GM18861 (cell line): Measurements from ENCODE around the gene SCN8A.

Source experiments
- ATAC-seq: cut with Tn5 transposase; IDR thresholded peaks from one replicate; pipeline ENCODE4 v1.9.1; 2021; ENCODE audit not compliant: unreplicated experiment

The SCN8A gene

DNA sequence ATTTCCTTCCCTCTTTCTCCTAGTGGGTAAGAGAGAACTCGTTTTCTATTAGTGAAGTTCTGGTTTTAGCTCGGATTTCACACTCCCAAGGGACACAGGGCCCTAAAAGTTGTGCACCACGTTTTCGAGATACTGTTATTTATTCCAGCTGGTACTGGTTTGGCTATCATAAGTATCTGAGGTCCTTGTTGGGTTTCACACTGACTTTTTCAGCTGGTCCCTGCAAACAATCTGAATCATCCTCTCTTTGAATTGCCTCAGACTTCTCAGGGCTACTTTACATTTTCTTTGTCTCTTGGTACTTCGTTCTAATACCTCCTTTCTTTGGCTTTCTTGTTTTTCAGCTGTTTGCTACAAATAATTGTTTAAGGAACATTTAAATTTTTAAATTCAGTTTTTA is 75.7 kb downstream of the SCN8A start:
- no peak for ATAC-seq

DNA sequence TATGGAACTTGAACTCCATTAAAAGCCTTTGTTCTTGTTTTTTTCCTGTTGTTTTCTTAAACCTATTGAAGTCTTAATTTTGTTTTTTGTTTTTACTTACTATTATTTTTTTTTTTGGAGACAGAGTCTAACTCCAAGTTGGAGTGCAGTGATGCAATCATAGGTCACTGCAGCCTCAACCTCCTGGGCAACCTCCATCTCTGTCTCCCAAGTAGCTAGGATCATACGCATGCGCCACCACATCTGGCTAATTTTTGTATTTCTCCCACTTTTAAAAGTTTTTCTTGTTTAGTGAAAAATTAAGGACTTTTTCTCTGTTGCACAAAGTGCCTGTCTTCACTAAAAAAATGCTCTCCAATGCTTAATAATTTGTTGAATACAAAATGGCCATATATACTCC is 76.2 kb downstream of the SCN8A start:
- ATAC-seq = no peak

DNA sequence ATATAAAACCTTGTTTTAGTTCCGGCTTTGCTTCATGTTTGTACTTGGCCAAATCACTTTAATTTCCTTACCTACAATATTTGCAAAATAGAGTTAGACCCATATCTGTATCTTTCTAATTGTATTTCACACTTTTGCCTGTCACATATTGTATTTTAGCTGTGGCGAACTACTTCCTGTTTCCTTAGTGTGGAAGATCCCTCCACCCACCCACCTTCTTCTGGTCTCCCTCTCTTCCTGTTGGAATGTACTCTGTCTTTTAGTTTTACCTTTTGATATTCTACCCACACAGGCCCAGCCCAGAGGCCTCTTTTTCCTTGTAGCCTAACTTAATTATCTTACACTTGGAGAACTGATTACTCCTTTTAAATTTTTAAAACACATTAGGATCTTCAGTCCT is 78.2 kb downstream of the SCN8A start:
- ATAC-seq = no peak

DNA sequence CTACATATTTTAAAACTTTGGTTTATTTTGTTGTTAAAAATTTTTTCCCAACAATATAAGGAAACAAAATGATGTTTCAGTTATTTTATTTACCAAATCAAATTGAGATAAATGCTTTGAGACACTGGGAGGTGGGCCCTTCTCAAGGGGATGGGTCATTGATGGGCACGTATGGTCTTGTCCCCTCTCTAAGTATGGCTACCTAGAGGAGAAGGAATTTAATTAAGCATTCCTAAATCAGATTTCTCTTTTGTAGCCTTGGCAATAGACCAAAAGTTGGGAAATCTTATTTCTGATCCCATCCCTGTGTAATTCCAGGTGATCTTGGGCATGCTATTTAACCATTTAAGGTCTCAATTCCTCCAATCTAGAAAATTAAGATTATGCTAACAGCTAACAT is 79.0 kb downstream of the SCN8A start:
- no peak for ATAC-seq

- ATAC-seq = no peak
Observed at GRCh38 chr12:51672334-51672733, 81.3 kb downstream of the SCN8A start.

- no peak for ATAC-seq
Observed at GRCh38 chr12:51675071-51675803, 84.2 kb downstream of the SCN8A start.

DNA sequence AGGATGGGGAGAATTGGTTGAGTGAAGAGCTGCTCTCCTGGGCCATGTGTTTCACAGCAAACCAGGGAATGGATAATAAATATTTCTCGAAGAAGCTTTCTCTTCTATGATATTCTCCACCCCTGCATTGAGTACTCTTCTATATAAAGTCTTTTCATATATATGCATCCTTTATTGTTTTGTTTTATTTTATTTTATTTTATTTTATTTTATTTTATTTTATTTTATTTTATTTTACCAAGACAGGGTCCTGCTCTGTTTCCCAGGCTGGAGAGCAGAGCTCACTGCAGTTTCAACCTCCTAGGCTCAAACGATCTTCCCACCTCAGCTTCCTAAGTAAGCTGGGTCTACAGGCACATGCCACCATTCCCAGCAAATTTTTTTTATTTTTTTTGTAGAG is 85.8 kb downstream of the SCN8A start:
- ATAC-seq = no peak

GRCh38 chr12:51677284-51677968 is 86.4 kb downstream of the SCN8A start:
- no peak for ATAC-seq

- no peak for ATAC-seq
Observed at GRCh38 chr12:51678086-51678724, 87.2 kb downstream of the SCN8A start.

DNA sequence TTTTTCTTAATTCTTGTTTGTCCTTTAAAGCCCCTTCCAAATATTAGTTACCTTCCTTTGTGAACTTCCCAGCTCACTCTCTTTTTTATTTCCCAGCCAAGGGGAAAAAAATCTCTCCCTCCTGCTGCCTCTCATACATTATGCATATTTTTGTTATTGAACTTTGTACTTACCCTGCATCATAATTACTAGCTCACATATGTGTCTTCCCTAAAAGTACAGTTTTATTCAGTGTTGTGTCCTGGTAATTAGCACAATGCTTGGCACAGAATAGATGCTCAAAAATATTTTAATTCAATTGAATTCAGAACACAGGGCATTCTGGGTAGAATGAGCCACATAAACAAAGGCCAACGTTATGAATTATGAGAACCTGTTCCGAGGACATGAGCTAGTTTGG is 91.9 kb downstream of the SCN8A start:
- no peak for ATAC-seq

GRCh38 chr12:51683763-51684357 is 92.8 kb downstream of the SCN8A start:
- no peak for ATAC-seq

DNA sequence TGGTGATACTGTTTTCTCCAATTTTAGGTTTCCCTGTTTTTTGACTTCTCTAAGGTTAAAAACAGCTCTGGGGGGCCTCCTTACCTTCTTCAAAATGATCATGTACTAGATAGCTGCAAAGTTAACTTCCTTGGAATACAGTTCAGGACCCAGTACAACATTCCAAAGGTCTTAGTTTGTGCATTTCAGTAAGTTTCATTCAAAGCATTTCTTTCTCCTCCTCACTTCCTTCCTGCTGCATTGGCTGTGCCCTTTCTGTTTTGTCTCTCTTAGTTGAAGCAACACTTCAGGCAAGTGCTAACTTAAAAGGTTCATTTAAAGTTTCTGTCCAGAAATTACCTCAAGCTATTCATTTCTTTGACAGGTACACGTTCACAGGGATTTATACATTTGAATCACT is 95.7 kb downstream of the SCN8A start:
- no peak for ATAC-seq

DNA sequence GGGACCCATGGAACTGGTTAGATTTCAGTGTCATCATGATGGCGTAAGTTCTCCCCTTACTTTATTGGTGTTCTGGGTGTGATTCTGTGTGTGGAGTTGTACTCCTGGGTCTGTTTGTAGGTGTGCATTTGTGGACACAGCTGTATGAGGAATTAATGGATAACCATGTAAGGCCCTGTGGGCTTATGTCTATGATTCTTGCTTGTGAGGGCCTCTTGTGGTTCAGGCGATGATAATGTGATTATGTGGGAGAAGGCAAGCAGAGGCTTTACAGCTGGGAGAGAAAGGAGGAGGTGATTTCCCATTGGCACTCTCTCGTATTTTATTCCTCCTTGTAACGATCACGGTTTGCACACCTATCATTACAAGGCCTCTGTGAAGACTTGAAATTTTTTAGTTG is 96.1 kb downstream of the SCN8A start:
- no peak for ATAC-seq

DNA sequence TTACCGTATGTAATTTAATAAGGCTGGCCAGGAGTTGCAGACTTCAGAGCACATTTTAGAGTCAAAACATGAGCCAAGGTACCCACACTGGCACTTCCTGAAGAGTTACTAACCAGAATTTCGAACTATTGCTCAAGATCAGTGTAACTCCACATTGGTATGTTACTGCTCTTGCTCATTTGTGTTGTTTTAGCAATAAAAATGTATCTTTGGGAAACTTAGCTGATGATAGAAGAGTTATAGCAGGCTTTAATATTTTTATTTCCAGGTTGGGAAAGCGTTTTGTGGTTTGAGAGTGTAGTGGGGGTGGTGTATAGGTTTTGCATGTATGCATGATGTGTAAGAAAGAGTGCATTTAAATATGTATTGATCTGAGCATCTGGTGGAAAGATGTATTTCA is 96.6 kb downstream of the SCN8A start:
- no peak for ATAC-seq

GRCh38 chr12:51689983-51690382 is 99.0 kb downstream of the SCN8A start:
- ATAC-seq = no peak

- no peak for ATAC-seq
Observed at GRCh38 chr12:51692016-51692415, 101.0 kb downstream of the SCN8A start.

- ATAC-seq = no peak
Observed at GRCh38 chr12:51693569-51693968, 102.5 kb downstream of the SCN8A start.

- ATAC-seq = no peak
Observed at GRCh38 chr12:51694146-51694545, 103.1 kb downstream of the SCN8A start.

GRCh38 chr12:51695241-51696010 is 104.4 kb downstream of the SCN8A start:
- ATAC-seq = no peak

DNA sequence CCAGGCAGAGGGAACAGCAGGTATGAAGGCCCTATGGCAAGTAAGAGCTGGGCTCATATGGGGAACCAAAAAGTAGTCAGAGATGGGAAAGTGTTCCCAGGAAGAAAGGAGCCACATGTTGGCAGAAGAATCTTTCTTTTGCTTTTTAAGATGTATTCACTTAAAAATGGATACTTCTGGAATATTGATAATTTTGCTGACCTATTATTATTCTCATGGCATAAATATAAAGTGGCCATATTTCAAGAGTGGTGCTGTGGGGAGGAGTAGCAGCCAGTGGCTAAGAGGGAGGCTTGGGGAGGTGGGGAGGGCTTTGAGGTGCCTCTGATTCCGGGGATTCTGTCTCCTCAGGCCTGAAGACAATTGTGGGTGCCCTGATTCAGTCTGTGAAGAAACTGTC is 108.2 kb downstream of the SCN8A start:
- ATAC-seq = no peak

- ATAC-seq = no peak
Observed at GRCh38 chr12:51700887-51701286, 109.9 kb downstream of the SCN8A start.
